K562 (cell line): Measurements from ENCODE around the gene TSKS. TPM values are rescaled to one million over a fixed set of nuclear protein-coding genes. Genes with fewer than 3 reads are reported as not detected.

Experiments
- ATAC-seq: fragments of 200-7000 bp; cut with Tn5 transposase; 3 replicates; pipeline ENCODE4 v1.9.1; 2020; ENCODE audit warnings: moderate library complexity
- BruUV-seq: library from RNA; stranded (reverse); fragments of 400-500 nt; replicated peaks from 2 replicates; lab custom pipeline; 2021; lab: Mats Ljungman, UMichigan
- CTCF ChIA-PET: fragments of 300-600 bp; formaldehyde crosslinking; extraction: SDS; loops from one replicate; lab custom pipeline; 2021; ENCODE audit warnings: low intra/inter-chr PET ratio; lab: Yijun Ruan, JAX
- POLR2A ChIA-PET: fragments of 300-600, 350-650 bp; sonication (Branson Sonifier 250); formaldehyde crosslinking; extraction: SDS; loops from one replicate; lab custom pipeline; 2021; ENCODE audit warnings: antibody characterized with exemption, inconsistent platforms; lab: Yijun Ruan, JAX
- DNase-seq, 4 experiments: peaks; one replicate each; pipeline versions ENCODE4 v3.0.0 to v3.0.0-alpha.2; 2011 to 2018; ENCODE audit warnings: low spot score in 3 of 4, mixed read lengths in 3 of 4; ENCODE audit errors: extremely low read depth in 1 of 4
- FAIRE-seq: peaks from 2 replicates; lab custom pipeline; 2011; peaks lifted over from hg19 to GRCh38; lab: Jason Lieb, UNC
- H2AFZ ChIP-seq: 2 replicates; pipeline ENCODE4 v1.6.0; 2011; ENCODE audit warnings: low read depth, low read length, control low read depth, inconsistent platforms
- H3K27ac ChIP-seq: fragments of 200-600 bp; 3 replicates; pipeline ENCODE4 v1.8.0; 2011; ENCODE audit warnings: low read depth, mild to moderate bottlenecking, control low read depth, inconsistent platforms, low read length, moderate library complexity, mixed read lengths; ENCODE audit errors: extremely low read depth
- H3K27me3 ChIP-seq, 2 experiments: fragments of 300-600 bp in 1 of 2; 2 replicates in 1 of 2; 3 replicates in 1 of 2; pipeline versions ENCODE4 v1.6.0 to v1.8.0; 2011; ENCODE audit warnings: inconsistent platforms in 2 of 2, low read length in 2 of 2, mild to moderate bottlenecking in 1 of 2, mixed read lengths in 1 of 2, moderate library complexity in 1 of 2; ENCODE audit not compliant: control insufficient read depth in 2 of 2, insufficient read depth in 2 of 2
- H3K36me3 ChIP-seq: fragments of 300-600 bp; 3 replicates; pipeline ENCODE4 v1.8.0; 2011; ENCODE audit warnings: mild to moderate bottlenecking, low read length, inconsistent platforms; ENCODE audit not compliant: control insufficient read depth, insufficient read depth
- H3K4me1 ChIP-seq, 2 experiments: fragments of 200-600 bp in 1 of 2; replicated peaks in 1 of 2; 2 replicates in 1 of 2; 3 replicates in 1 of 2; pipeline versions ENCODE4 v1.5.1 to v1.8.0; 2011; ENCODE audit warnings: inconsistent platforms in 2 of 2, low read length in 2 of 2, mild to moderate bottlenecking in 1 of 2, mixed read lengths in 1 of 2, moderate library complexity in 1 of 2; ENCODE audit not compliant: control insufficient read depth in 2 of 2, insufficient read depth in 2 of 2
- H3K4me2 ChIP-seq: 2 replicates; pipeline ENCODE4 v1.6.1; 2011; ENCODE audit warnings: low read length, control low read depth, inconsistent platforms, mixed read lengths; ENCODE audit not compliant: insufficient read depth
- H3K4me3 ChIP-seq: fragments of 200-600 bp; sonication (generic), shearing (Covaris generic); 2 replicates; pipeline ENCODE4 v1.5.1; 2016; ENCODE audit warnings: control low read depth, inconsistent platforms
- H3K79me2 ChIP-seq: fragments of 200-600 bp; 3 replicates; pipeline ENCODE4 v1.8.0; 2011; ENCODE audit warnings: low read length, inconsistent platforms; ENCODE audit not compliant: control insufficient read depth, insufficient read depth
- H3K9ac ChIP-seq, 2 experiments: 2 replicates each; pipeline versions ENCODE4 v1.6.0 to v1.6.1; 2011; ENCODE audit warnings: low read depth in 2 of 2, low read length in 2 of 2, control low read depth in 1 of 2, inconsistent platforms in 1 of 2, mild to moderate bottlenecking in 1 of 2, mixed read lengths in 1 of 2; ENCODE audit not compliant: insufficient read depth in 1 of 2
- H3K9me1 ChIP-seq: one replicate; pipeline ENCODE4 v1.6.0; 2011; ENCODE audit warnings: inconsistent platforms, mild to moderate bottlenecking, low read length, moderate library complexity; ENCODE audit not compliant: control insufficient read depth, insufficient read depth
- H3K9me3 ChIP-seq: replicated peaks from 2 replicates; pipeline ENCODE4 v1.5.1; 2011; ENCODE audit warnings: low read depth, low read length, inconsistent platforms; ENCODE audit not compliant: control insufficient read depth, insufficient read depth
- H4K20me1 ChIP-seq: replicated peaks from 2 replicates; pipeline ENCODE4 v1.6.1; 2011; ENCODE audit warnings: low read length, inconsistent platforms, mixed read lengths; ENCODE audit not compliant: control insufficient read depth, insufficient read depth
- CHD4 ChIP-seq: fragments of 200-600 bp; sonication (generic); IDR thresholded peaks from 3 replicates; pipeline ENCODE4 v1.6.1; 2012; ENCODE audit warnings: low read depth, mild to moderate bottlenecking, mixed read lengths, low read length, inconsistent platforms; ENCODE audit not compliant: insufficient read depth, insufficient replicate concordance, poor library complexity, severe bottlenecking
- EZH2 ChIP-seq: IDR thresholded peaks from 2 replicates; pipeline ENCODE4 v1.6.1; 2012; ENCODE audit warnings: low read depth, mild to moderate bottlenecking, inconsistent platforms, low read length, borderline replicate concordance
- HDAC1 ChIP-seq, 2 experiments: fragments of 450-650 bp; IDR thresholded peaks; 2 replicates each; pipeline ENCODE4 v1.6.1; 2016 to 2017; ENCODE audit warnings: inconsistent platforms in 1 of 2, mild to moderate bottlenecking in 1 of 2, moderate library complexity in 1 of 2
- HEY1 ChIP-seq: fragments of 250-450 bp; sonication (Bioruptor Pico); IDR thresholded peaks from 2 replicates; pipeline ENCODE4 v1.5.0; 2020; ENCODE audit warnings: mild to moderate bottlenecking, moderate library complexity, borderline replicate concordance
- ZNF23 ChIP-seq: fragments of 250-450 bp; sonication (Bioruptor Pico); IDR thresholded peaks from 2 replicates; pipeline ENCODE4 v1.4.0; 2020; ENCODE audit warnings: mild to moderate bottlenecking
- ZNF561 ChIP-seq: fragments of 450-650 bp; formaldehyde crosslinking; conservative IDR thresholded peaks from 2 replicates; pipeline ENCODE4 v1.4.0; 2020; ENCODE audit warnings: mild to moderate bottlenecking, moderate library complexity
- ZSCAN32 ChIP-seq: fragments of 450-650 bp; formaldehyde crosslinking; IDR thresholded peaks from 2 replicates; pipeline ENCODE4 v1.4.0; 2020; ENCODE audit warnings: mild to moderate bottlenecking, moderate library complexity
- WGBS: fragments of 100-300 bp; shearing (Covaris generic); methylation state at CpG from one replicate; pipeline ENCODE4 v1.1.6; 2016; ENCODE audit warnings: low coverage, mixed read lengths; ENCODE audit not compliant: insufficient coverage; ENCODE audit errors: missing lambda C conversion rate; 5-methylcytosine and 5-hydroxymethylcytosine counted together
- in situ Hi-C: fragments of 300-500 bp; cut with MboI; formaldehyde crosslinking; loops from 4 replicates; pipeline ENCODE4 v1.15.0; 2018; ENCODE audit warnings: inconsistent platforms, mixed read lengths
- intact Hi-C: fragments of 100-400 bp; cut with micrococcal nuclease; formaldehyde crosslinking; loops from 2 replicates; pipeline ENCODE4 v1.14.2; 2022
- polyA plus RNA-seq, 8 experiments: library from polyadenylated mRNA; depleted of rRNA in 4 of 8; stranded (reverse) in 5 of 8; unstranded in 3 of 8; fragments of >200 nt; fragmentation: Nextera tagmentation in 2 of 8; fragmentation: Illumina TruSeq in 1 of 8; extraction: Ambion mirVana in 2 of 8; extraction: Trizol in 1 of 8; gene quantifications; 2 replicates each; pipeline versions ENCODE4 v1.2.1 to v1.2.3, GENCODE V29; 2011 to 2014; ENCODE audit warnings: inconsistent platforms in 1 of 8, missing spikeins in 1 of 8
- total RNA-seq, 7 experiments: library from RNA; depleted of rRNA in 6 of 7; stranded (reverse); fragments of >200 nt in 6 of 7; fragmentation: Illumina TruSeq in 2 of 7; extraction: Trizol in 2 of 7; gene quantifications; 2 replicates each; pipeline versions ENCODE4 v1.2.1 to v1.2.3, GENCODE V29; 2011 to 2021; ENCODE audit warnings: low replicate concordance in 1 of 7

TSKS gene
- total and polyA plus RNA-seq, 9 of the 15 experiments (the other 6 are each of a cell fraction or from before 2014, with no cell fraction given) = 0.14 to 4.5 (median 0.80) TPM

DNA sequence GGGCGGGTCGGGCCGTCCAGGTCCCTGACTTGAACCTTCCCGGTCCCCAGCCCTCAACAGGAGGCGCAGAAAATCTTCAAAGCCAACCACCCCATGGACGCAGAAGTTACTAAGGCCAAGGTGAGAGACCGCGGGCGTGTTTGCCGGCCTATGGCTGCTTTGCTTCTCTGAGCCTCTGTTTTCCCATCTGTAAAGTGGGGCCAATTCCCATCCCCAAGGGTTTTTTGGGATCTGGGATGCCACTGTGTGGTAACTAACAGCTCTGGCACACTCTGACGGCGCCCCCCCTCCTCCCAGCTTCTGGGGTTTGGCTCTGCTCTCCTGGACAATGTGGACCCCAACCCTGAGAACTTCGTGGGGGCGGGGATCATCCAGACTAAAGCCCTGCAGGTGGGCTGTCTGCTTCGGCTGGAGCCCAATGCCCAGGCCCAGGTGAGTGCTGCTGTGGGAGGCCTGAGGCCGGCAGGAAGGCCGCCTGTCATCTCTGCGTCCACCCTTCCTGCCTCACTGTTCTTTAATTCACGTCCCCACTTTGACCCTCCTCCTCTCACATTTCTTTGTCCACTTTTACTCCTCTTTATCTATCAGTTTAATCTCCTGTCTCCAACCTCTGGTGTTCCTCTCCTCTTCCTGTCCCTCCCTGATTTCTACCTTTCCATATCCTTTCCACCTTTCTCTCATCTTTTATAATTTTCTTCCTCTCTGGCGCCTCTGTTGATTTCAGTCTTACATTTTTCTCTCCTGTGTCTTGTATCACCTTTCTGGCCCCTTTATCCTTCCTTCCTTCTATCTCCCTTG is 42.9 kb upstream of the TSKS start (continued):
- TF ChIP-seq CHD4 (peak; percentile 32), HEY1 (CRISPR knock-in tag) (no peak), EZH2 (no peak), ZNF561 (CRISPR knock-in tag) (no peak), HDAC1 (IDR thresholded peaks at IDR 0.05) (peak in 1 of 2 experiments; percentile 32; a peak in 1 of 4 replicates)
- TF ChIP-seq, all 486 proteins: peak for 17

DNA sequence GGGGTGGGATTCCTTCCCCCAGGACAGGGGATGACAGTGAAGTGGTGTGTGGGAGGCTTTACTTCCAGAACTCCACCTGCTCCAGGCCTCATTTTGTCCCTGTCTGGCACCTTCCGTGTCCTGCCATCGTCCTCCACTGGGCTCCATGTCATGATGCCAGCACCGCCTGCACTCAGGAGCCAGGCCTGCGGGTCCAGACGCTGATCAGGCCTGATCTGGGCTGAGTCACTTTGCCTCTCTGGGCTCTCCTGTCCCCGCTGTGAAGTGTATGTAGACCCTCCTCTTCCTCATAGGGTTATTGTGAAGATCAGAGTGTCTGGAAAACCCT is 40.4 kb upstream of the TSKS start:
- H3K27me3 ChIP-seq = no peaks in the 10 kb centered on the region
- no peak overlapping the region for H2AFZ ChIP-seq
- 91% methylated on average over 6 of the region's 6 CpGs for WGBS
- H4K20me1 ChIP-seq = peaks cover 5% of the 10 kb centered on the region
- DNase-seq (no peak), ATAC-seq (no peak), FAIRE-seq (no peak)
- no TSS peak for BruUV-seq
- H3K9me1 ChIP-seq = no peaks in the 10 kb centered on the region
- H3K9ac ChIP-seq = peak overlapping the region in 1 of 2 experiments; percentile 45; a peak in 1 of 4 replicates
- in situ Hi-C loops = no loop called here
- H3K36me3 ChIP-seq = peaks cover 93% of the 10 kb centered on the region
- no peak overlapping the region for H3K27ac ChIP-seq
- peaks cover 16 to 68% of the 10 kb centered on the region in 2 experiments; a peak in 4 of 5 replicates for H3K4me1 ChIP-seq
- H3K79me2 ChIP-seq = no peaks in the 10 kb centered on the region
- ChIA-PET POLR2A (interaction anchor here (0.6 to 1.0 kb wide), 2 partner anchors 9 to 35 kb away, joined by 3 read pairs; no protein-coding TSS in a partner anchor), CTCF (no interaction called here)
- H3K4me3 ChIP-seq = no peak overlapping the region
- H3K9me3 ChIP-seq = no peaks in the 10 kb centered on the region
- TF ChIP-seq ZSCAN32 (CRISPR knock-in tag) (no peak), ZNF23 (CRISPR knock-in tag) (no peak)
- TF ChIP-seq, all 486 proteins: peak for 0
- intact Hi-C loops = no loop called here
- no peak overlapping the region for H3K4me2 ChIP-seq
